Measurements from ENCODE around the gene MGAT4D. TPM values are rescaled to one million over a fixed set of nuclear protein-coding genes. Genes with fewer than 3 reads are reported as not detected.

Gene MGAT4D
- total and polyA plus RNA-seq, 3 donors from 2014 or later: 9.4 to 38.6 (median 14.8) TPM

DNA sequence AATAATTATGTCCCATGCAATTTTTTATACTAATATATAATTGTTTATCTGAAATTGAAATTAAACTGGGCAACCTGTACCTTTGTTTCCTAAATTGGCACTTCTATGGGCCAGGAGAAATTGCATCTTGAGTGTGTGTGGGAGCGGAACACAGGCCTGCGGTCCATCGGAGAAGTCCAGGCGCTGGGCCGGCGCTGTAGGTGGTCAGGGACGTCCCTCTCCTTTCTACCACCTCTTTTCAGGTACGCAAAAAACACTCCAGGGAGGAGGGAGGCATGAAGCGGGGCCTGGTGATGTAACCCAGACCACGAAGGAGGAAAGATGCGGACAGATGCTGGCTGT is 717 bp downstream of the MGAT4D start:
- WGBS, 2 donors: 62 to 80% methylated on average over 11 of the region's 11 CpGs
- H3K4me3 ChIP-seq: peak overlapping the region; percentile 34 to 55

GRCh38 chr4:140485939-140486338 is 12.2 kb downstream of the MGAT4D start:
- TF ChIP-seq POLR2A (IDR thresholded peaks at IDR 0.05) (no peak), CTCF (IDR thresholded peaks at IDR 0.05) (no peak)
- no peak overlapping the region for H3K4me3 ChIP-seq
- H3K9me3 ChIP-seq: no peaks in the 10 kb centered on the region
- WGBS, 2 donors: 63 to 74% methylated on average over 1 of the region's 1 CpG
- no peak overlapping the region for H3K27ac ChIP-seq
- intact Hi-C loops (cut with DNase I; ENCODE audit: low total_unique reads): no loop called here
- H3K4me1 ChIP-seq: no peaks in the 10 kb centered on the region
- no peaks in the 10 kb centered on the region for H3K27me3 ChIP-seq
- DNase-seq: no peak
- H3K36me3 ChIP-seq (ENCODE audit: low read depth, missing control alignments): no peaks in the 10 kb centered on the region

More for the DNA sequence above, 717 bp downstream of the MGAT4D start:
- Histone ChIP-seq H3K36me3 (ENCODE audit: low read depth, missing control alignments) (no peaks in the 10 kb centered on the region), H3K4me1 (no peaks in the 10 kb centered on the region), H3K27me3 (no peaks in the 10 kb centered on the region), H3K27ac (no peak overlapping the region), H3K9me3 (no peaks in the 10 kb centered on the region)
- no peak for TF ChIP-seq CTCF (IDR thresholded peaks at IDR 0.05)
- peak; percentile 13 for DNase-seq
- intact Hi-C loops (cut with DNase I; ENCODE audit: low total_unique reads): no loop called here

DNA sequence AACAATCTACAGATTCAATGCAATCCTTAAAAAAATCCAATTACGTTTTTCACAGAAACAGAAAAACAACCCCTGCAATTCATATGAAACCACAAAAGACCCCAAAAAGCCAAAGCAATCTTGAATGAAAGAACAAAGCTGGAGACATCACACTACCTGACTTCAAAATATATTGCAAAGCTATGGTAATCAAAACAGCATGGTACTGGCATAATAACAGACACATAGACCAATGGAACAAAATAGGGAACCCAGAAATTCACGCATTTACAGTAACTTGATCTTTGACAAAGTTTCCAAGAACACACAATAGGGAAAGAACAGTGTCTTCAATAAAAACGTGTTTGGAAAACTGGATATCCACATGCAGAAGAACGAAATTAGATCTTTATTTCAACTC is 14.6 kb downstream of the MGAT4D start:
- DNase-seq: no peak
- Histone ChIP-seq H3K4me1 (no peaks in the 10 kb centered on the region), H3K9me3 (no peaks in the 10 kb centered on the region), H3K4me3 (no peak overlapping the region), H3K27me3 (no peaks in the 10 kb centered on the region), H3K27ac (no peak overlapping the region), H3K36me3 (ENCODE audit: low read depth, missing control alignments) (no peaks in the 10 kb centered on the region)
- WGBS, 2 donors: 93 to 95% methylated on average over 4 of the region's 4 CpGs
- intact Hi-C loops (cut with DNase I; ENCODE audit: low total_unique reads): no loop called here
- no peak for TF ChIP-seq CTCF (IDR thresholded peaks at IDR 0.05)
- no peak for TF ChIP-seq POLR2A (IDR thresholded peaks at IDR 0.05)

GRCh38 chr4:140472156-140472555 is 25.9 kb downstream of the MGAT4D start:
- WGBS, 2 donors: 88 to 90% methylated on average over 2 of the region's 2 CpGs
- intact Hi-C loops (cut with DNase I; ENCODE audit: low total_unique reads): no loop called here
- TF ChIP-seq CTCF (IDR thresholded peaks at IDR 0.05) (no peak), POLR2A (IDR thresholded peaks at IDR 0.05) (no peak)

DNA sequence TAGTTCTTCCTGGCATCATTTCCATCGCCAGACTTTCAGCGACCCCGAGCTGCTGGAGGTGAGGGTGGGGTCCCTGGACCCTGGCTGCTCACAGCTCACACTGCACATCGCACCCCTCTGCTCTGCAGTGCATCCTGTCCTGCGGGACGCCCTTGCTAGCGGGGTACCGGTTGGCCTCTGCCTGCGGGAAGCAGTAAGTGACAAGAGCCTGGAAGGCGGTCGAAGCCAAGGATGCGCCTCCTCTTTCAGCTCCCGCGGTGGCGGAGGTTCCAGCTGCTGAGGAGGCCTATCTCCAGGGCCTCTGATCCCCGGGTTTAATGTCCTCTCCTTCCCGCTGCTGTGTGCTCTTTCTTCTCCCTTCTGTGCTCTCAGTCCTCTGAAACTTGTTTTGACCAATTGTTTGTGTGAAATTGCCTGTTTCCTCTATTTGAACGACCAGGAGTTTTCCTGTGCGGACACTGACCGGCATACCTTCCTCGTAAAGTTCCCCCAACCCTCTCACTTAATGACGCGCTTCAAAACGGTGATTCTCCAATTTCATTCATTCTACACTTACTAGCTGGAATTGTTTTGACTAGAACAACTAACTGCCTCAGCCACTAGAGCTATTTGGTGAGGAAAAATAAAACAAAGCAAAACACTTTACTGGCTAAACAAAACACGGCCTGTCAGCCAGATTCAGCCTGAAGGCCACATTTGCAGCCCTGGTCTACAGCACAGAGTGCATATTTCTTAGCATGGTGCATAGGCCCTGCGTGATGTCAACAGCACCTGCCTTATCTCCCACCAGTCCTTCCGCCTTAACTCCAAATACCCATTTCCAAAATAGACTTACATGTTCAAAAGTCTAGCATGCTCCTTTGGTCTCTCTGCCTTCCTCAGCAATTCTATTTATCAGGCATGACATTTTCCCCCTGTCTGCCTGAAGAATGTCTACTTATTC is 28.0 kb downstream of the MGAT4D start:
- TF ChIP-seq POLR2A (IDR thresholded peaks at IDR 0.05): no peak
- TF ChIP-seq CTCF (IDR thresholded peaks at IDR 0.05): no peak
- 31 to 38% methylated on average over 27 of the region's 27 CpGs for WGBS, 2 donors
- no peaks in the 10 kb centered on the region for H3K4me1 ChIP-seq
- intact Hi-C loops (cut with DNase I; ENCODE audit: low total_unique reads): no loop called here
- H3K36me3 ChIP-seq (ENCODE audit: low read depth, missing control alignments): no peaks in the 10 kb centered on the region
- DNase-seq: no peak
- H3K27ac ChIP-seq: no peak overlapping the region
- H3K27me3 ChIP-seq: no peaks in the 10 kb centered on the region
- no peak overlapping the region for H3K4me3 ChIP-seq
- H3K9me3 ChIP-seq: no peaks in the 10 kb centered on the region

More at GRCh38 chr4:140472156-140472555, 25.9 kb downstream of the MGAT4D start:
- H3K36me3 ChIP-seq (ENCODE audit: low read depth, missing control alignments): no peaks in the 10 kb centered on the region
- no peaks in the 10 kb centered on the region for H3K9me3 ChIP-seq
- DNase-seq: no peak
- no peak overlapping the region for H3K4me3 ChIP-seq
- no peaks in the 10 kb centered on the region for H3K27me3 ChIP-seq
- H3K4me1 ChIP-seq: no peaks in the 10 kb centered on the region
- H3K27ac ChIP-seq: no peak overlapping the region

Measured in testis (tissue), 3 donors.